ENCODE measurements around the gene SPECC1.
"Not testable (repeated sequence)": the region's sequence is repeated elsewhere in the genome, so short reads cannot be mapped to it uniquely, and the experiment has no call there.

SPECC1 gene

GRCh38 chr17:20280851-20281250, 271.7 kb downstream of the SPECC1 start:
- no peak for DNase-seq

- no peak for DNase-seq
Observed at GRCh38 chr17:20281860-20282259, 272.7 kb downstream of the SPECC1 start.

- DNase-seq = no peak
Observed at GRCh38 chr17:20282526-20283308, 273.6 kb downstream of the SPECC1 start.

GRCh38 chr17:20284022-20284421, 274.9 kb downstream of the SPECC1 start:
- no peak for DNase-seq

- no peak for DNase-seq
Observed at GRCh38 chr17:20284570-20285295, 275.6 kb downstream of the SPECC1 start.

GRCh38 chr17:20289984-20290383, 280.8 kb downstream of the SPECC1 start:
- no peak for DNase-seq

GRCh38 chr17:20291853-20292252, 282.7 kb downstream of the SPECC1 start:
- no peak for DNase-seq

GRCh38 chr17:20293501-20293900, 284.3 kb downstream of the SPECC1 start:
- no peak for DNase-seq

GRCh38 chr17:20294120-20294519, 285.0 kb downstream of the SPECC1 start:
- DNase-seq = no peak

GRCh38 chr17:20299013-20299412, 289.9 kb downstream of the SPECC1 start:
- DNase-seq = no peak

- no peak for DNase-seq
Observed at GRCh38 chr17:20300436-20300934, 291.3 kb downstream of the SPECC1 start.

GRCh38 chr17:20302246-20302917, 293.2 kb downstream of the SPECC1 start:
- no peak for DNase-seq

GRCh38 chr17:20304961-20305360, 295.8 kb downstream of the SPECC1 start:
- DNase-seq = no peak

- no peak for DNase-seq
Observed at GRCh38 chr17:20306924-20307323, 297.8 kb downstream of the SPECC1 start.

- DNase-seq = no peak
Observed at GRCh38 chr17:20307326-20307910, 298.3 kb downstream of the SPECC1 start.

GRCh38 chr17:20310481-20310880, 301.3 kb downstream of the SPECC1 start:
- DNase-seq = no peak

- DNase-seq = no peak
Observed at GRCh38 chr17:20313306-20313705, 304.1 kb downstream of the SPECC1 start.

- DNase-seq = no peak
Observed at GRCh38 chr17:20313891-20314290, 304.7 kb downstream of the SPECC1 start.

- no peak for DNase-seq
Observed at GRCh38 chr17:20314834-20315233, 305.7 kb downstream of the SPECC1 start.

- no peak for DNase-seq
Observed at GRCh38 chr17:20315311-20315710, 306.2 kb downstream of the SPECC1 start.

GRCh38 chr17:20315821-20316220, 306.7 kb downstream of the SPECC1 start:
- DNase-seq = no peak

- not testable (repeated sequence) for DNase-seq
Observed at GRCh38 chr17:20320535-20321229, 311.5 kb downstream of the SPECC1 start.

- DNase-seq = not testable (repeated sequence)
Observed at GRCh38 chr17:20321357-20321756, 312.2 kb downstream of the SPECC1 start.

Measured in GDM1 (cell line).